OCI-LY7 (cell line): ENCODE results near the gene MGA. TPM values are rescaled to one million over a fixed set of nuclear protein-coding genes. Genes with fewer than 3 reads are reported as not detected.
A peak's percentile ranks its signal among the peaks of the same experiment; 100 is the strongest.

Experiments used
- BruUV-seq: library from RNA; stranded (reverse); fragments of 400-500 nt; replicated peaks from 2 replicates; lab custom pipeline; 2021; lab: Mats Ljungman, UMichigan
- CTCF ChIA-PET: fragments of 300-600 bp; sonication (Branson Sonifier 250); formaldehyde crosslinking; loops from one replicate; lab custom pipeline; 2022; ENCODE audit warnings: antibody characterized with exemption; ENCODE audit not compliant: unreplicated experiment; lab: Charles Lee
- POLR2A ChIA-PET: fragments of 300-600 bp; sonication (Branson Sonifier 250); formaldehyde crosslinking; loops from one replicate; lab custom pipeline; 2022; ENCODE audit warnings: antibody characterized with exemption; lab: Charles Lee
- DNase-seq: peaks from one replicate; pipeline ENCODE4 v3.0.0-alpha.2; 2015; ENCODE audit warnings: low spot score
- H2AFZ ChIP-seq: fragments of 200-600 bp; sonication (generic), shearing (Covaris generic); 2 replicates; pipeline ENCODE4 v1.6.1; 2014; ENCODE audit warnings: mild to moderate bottlenecking, antibody characterized with exemption, low read length, moderate library complexity
- H3K27ac ChIP-seq: fragments of 200-600 bp; sonication (generic); 2 replicates; pipeline ENCODE4 v1.5.1; 2014; ENCODE audit warnings: mixed run types, low read depth, mild to moderate bottlenecking, moderate library complexity, low read length, inconsistent platforms; ENCODE audit not compliant: poor library complexity, severe bottlenecking
- H3K36me3 ChIP-seq: fragments of 200-600 bp; sonication (generic); 2 replicates; pipeline ENCODE4 v1.6.1; 2014; ENCODE audit warnings: mild to moderate bottlenecking, antibody characterized with exemption, low read length, moderate library complexity, mixed read lengths; ENCODE audit not compliant: insufficient read depth
- H3K4me1 ChIP-seq: fragments of 200-600 bp; sonication (generic); 2 replicates; pipeline ENCODE4 v1.5.1; 2014; ENCODE audit warnings: mild to moderate bottlenecking, low read length; ENCODE audit not compliant: insufficient read depth, poor library complexity, severe bottlenecking
- H3K4me2 ChIP-seq: fragments of 200-600 bp; sonication (generic); 2 replicates; pipeline ENCODE4 v1.6.1; 2014; ENCODE audit warnings: mild to moderate bottlenecking, low read length
- H3K4me3 ChIP-seq: fragments of 200-600 bp; sonication (generic); 2 replicates; pipeline ENCODE4 v1.5.1; 2014; ENCODE audit warnings: mild to moderate bottlenecking, low read depth, low read length; ENCODE audit not compliant: poor library complexity, severe bottlenecking
- H3K79me2 ChIP-seq: fragments of 200-600 bp; sonication (generic); 2 replicates; pipeline ENCODE4 v1.6.1; 2016; ENCODE audit warnings: low read depth, mild to moderate bottlenecking, low read length, moderate library complexity, mixed read lengths; ENCODE audit not compliant: insufficient read depth
- H3K9me2 ChIP-seq: fragments of 200-600 bp; sonication (generic); 2 replicates; pipeline ENCODE4 v1.6.1; 2016; ENCODE audit warnings: mild to moderate bottlenecking, low read length, mixed read lengths; ENCODE audit not compliant: insufficient read depth
- H3K9me3 ChIP-seq: fragments of 200-600 bp; sonication (generic); 2 replicates; pipeline ENCODE4 v1.6.1; 2014; ENCODE audit warnings: mild to moderate bottlenecking, mixed run types, low read length, mixed read lengths
- H4K20me1 ChIP-seq: fragments of 200-600 bp; sonication (generic); 2 replicates; pipeline ENCODE4 v1.6.1; 2014; ENCODE audit warnings: mild to moderate bottlenecking, antibody characterized with exemption, low read length, moderate library complexity, mixed read lengths; ENCODE audit not compliant: insufficient read depth
- EZH2phosphoT487 ChIP-seq: fragments of 200-600 bp; sonication (generic); IDR thresholded peaks from 2 replicates; pipeline ENCODE4 v1.6.1; 2018; ENCODE audit warnings: low read depth, borderline replicate concordance, mild to moderate bottlenecking, mixed run types, antibody characterized with exemption, low read length, moderate library complexity, mixed read lengths
- intact Hi-C: fragments of 100-400 bp; cut with micrococcal nuclease; formaldehyde crosslinking; loops from one replicate; pipeline ENCODE4 v1.10.0; 2022; ENCODE audit not compliant: unreplicated experiment
- total RNA-seq, 2 experiments: library from RNA; depleted of rRNA in 1 of 2; stranded (reverse); fragments of >200 nt in 1 of 2; shearing (Covaris generic) in 1 of 2; gene quantifications; 2 replicates each; pipeline ENCODE4 v1.2.3, GENCODE V29; 2014 to 2022
- TF ChIP-seq, protein P1 (sequence below): fragments of 200-600 bp; sonication (generic); conservative IDR thresholded peaks from 2 replicates; pipeline ENCODE4 v1.5.1; 2014; ENCODE audit warnings: mild to moderate bottlenecking, antibody characterized with exemption, low read length, moderate library complexity, mixed read lengths

Gene MGA
- total RNA-seq, 2 experiments from 2014 or later, result 48.8 to 59.1 TPM

DNA sequence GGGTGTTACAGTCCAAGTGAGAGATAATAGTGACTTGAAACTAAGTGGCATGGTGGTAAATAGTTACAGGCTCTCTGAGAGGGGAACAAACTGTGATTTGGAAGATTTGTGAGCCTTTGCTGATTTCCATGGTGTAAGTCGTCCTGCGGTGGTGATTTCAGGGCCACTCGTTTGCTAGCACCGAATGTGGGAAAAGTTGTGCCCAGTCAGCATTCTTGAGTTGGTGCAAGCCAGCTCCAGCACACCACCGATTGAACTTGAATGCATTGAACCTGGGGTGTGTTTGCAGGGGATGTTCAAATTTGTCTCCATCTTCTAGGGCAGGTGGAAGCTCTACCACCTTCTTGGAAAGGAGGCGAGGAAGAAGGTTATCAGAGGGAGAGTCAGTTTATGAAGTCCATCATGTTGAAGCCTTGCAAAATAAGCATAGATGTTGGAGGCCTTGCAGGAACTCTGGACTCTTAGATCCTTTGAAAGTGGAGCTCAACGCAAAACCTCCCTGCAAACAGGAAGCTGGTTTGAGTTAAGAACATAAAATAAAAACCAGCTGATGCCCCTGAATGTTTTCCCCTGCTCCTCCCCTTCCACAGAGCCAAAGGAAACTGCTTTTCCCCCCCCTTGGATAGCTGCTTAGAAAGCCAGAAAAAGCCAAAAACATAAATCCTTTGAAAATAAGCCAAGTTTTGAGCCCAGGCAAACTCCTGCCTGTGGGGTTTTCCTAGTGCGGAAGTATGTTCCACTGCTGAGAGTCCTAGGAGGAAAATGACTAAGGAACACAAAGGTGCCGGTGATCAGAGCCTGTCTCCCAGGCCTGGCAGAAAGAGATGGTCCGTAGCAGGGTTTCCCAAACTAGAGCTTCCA is 136.0 kb downstream of the MGA start:
- Histone ChIP-seq H3K4me3 (peak overlapping the region; percentile 4), H3K27ac (peak overlapping the region; percentile 56), H3K79me2 (no peaks in the 10 kb centered on the region), H4K20me1 (no peaks in the 10 kb centered on the region), H2AFZ (0 out of 2 replicates have a peak overlapping the region, but pooled peaks have one; percentile 43), H3K4me2 (peak overlapping the region; percentile 38), H3K36me3 (peaks cover 13% of the 10 kb centered on the region), H3K9me3 (peaks cover 7% of the 10 kb centered on the region; the same call in 1 of the 2 replicates), H3K9me2 (no peaks in the 10 kb centered on the region), H3K4me1 (peaks cover 49% of the 10 kb centered on the region)
- ChIA-PET POLR2A (interaction anchor here (0.6 to 1.4 kb wide), 4 partner anchors 16 to 82 kb away, joined by 3 to 4 read pairs (median 3); partner anchors contain the start of gene MAPKBP1), CTCF (interaction anchor here (0.6 to 2.5 kb wide), 2 partner anchors 22 to 464 kb away, joined by 5 to 10 read pairs; partner anchors contain the start of genes MAPKBP1 and OIP5)
- TF ChIP-seq, protein P1, sequence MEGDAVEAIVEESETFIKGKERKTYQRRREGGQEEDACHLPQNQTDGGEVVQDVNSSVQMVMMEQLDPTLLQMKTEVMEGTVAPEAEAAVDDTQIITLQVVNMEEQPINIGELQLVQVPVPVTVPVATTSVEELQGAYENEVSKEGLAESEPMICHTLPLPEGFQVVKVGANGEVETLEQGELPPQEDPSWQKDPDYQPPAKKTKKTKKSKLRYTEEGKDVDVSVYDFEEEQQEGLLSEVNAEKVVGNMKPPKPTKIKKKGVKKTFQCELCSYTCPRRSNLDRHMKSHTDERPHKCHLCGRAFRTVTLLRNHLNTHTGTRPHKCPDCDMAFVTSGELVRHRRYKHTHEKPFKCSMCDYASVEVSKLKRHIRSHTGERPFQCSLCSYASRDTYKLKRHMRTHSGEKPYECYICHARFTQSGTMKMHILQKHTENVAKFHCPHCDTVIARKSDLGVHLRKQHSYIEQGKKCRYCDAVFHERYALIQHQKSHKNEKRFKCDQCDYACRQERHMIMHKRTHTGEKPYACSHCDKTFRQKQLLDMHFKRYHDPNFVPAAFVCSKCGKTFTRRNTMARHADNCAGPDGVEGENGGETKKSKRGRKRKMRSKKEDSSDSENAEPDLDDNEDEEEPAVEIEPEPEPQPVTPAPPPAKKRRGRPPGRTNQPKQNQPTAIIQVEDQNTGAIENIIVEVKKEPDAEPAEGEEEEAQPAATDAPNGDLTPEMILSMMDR, result no peak
- TF ChIP-seq EZH2phosphoT487, result no peak
- no peak for DNase-seq
- intact Hi-C loops, result loop anchor here (2.0 kb wide), 1 partner anchor 21 kb away; the partner anchor contains the start of gene MAPKBP1
- no TSS peak for BruUV-seq

DNA sequence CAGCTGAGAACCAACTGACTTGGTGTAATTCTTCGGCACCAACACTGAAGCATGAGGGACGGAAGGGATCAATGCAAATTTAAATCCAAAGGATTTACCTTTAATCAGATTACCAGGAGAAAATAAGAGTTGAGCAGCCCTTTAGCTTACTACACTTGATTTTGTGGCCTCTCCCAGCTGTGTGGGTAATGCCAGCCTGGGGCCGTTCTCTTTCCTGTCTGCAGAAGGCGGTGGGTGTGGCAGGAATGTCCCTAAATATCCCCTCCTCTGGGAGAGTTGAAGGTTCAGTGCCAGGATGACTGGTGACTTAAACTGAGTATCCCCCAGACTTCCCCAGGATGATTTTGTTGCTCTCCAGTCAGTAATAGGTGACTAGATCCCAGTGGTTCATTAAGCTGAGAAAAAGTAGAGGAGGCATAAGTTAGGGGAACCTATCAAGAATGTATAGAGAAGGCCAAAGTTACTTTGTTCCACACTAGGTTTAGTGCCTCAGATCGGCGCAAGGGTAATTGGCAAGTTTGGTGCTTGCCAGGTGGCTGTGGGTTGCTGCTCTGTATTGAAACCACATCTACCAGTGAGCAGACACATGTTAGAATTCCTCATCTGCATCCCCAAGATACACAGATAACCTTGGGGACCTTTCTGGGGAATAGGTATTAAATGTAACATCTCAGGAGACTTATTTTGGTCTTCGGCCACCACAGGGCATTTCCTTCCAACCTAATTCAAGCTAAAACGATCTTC is 137.2 kb downstream of the MGA start:
- POLR2A ChIA-PET, result interaction anchor here (0.8 to 1.4 kb wide), 2 partner anchors 20 to 156 kb away, joined by 3 to 4 read pairs; no protein-coding TSS in a partner anchor
- no TSS peak for BruUV-seq

More for the DNA sequence above, 137.2 kb downstream of the MGA start:
- no peak for TF ChIP-seq EZH2phosphoT487
- TF ChIP-seq, protein P1, result no peak
- Histone ChIP-seq H3K9me2 (no peaks in the 10 kb centered on the region), H3K4me1 (peaks cover 38% of the 10 kb centered on the region), H3K4me2 (no peak overlapping the region), H2AFZ (no peak overlapping the region), H3K79me2 (no peaks in the 10 kb centered on the region), H4K20me1 (no peaks in the 10 kb centered on the region), H3K27ac (no peak overlapping the region), H3K36me3 (peaks cover 19% of the 10 kb centered on the region), H3K4me3 (no peak overlapping the region), H3K9me3 (peaks cover 16% of the 10 kb centered on the region)
- intact Hi-C loops, result no loop called here
- DNase-seq, result no peak
- CTCF ChIA-PET, result interaction anchor here (2.5 kb wide), 1 partner anchor 24 kb away, joined by 10 read pairs; the partner anchor contains the start of gene MAPKBP1
